Stimulated activated CD8-positive, alpha-beta memory T cell treated with anti-CD3 and anti-CD28 coated beads, Interleukin-12 subunit alpha, Interleukin-12 subunit beta, amount 100 ng/mL, for 1 hour (primary cell): ENCODE measurements around the gene RBCK1.
"Not testable (repeated sequence)": the region's sequence is repeated elsewhere in the genome, so short reads cannot be mapped to it uniquely, and the experiment has no call there.

Source experiments
- DNase-seq: peaks from one replicate; pipeline ENCODE4 v3.0.0-alpha.2; 2020; ENCODE audit warnings: low read depth

The RBCK1 gene

DNA sequence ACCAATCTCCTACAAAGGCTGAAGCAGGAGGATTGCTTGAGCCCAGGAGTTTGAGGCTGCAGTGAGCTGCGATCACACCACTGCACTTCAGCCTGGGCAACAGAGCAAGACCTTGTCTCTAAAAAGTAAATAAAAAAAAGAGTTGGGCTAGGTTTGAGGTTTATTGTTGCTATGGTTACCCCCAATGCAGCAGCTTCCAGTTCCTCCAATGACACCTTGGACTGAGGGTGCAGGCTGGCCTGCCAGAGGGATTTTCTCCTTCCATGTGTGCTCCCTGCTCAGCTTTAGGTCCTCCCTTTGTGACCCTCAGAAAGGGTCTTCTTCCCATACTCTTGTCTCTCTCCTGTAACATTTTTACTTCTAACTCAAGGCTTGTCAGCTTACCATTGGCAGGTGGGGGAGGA lies 64.8 kb downstream of the RBCK1 start:
- DNase-seq = no peak

GRCh38 chr20:474581-474980 lies 66.5 kb downstream of the RBCK1 start:
- no peak for DNase-seq

DNA sequence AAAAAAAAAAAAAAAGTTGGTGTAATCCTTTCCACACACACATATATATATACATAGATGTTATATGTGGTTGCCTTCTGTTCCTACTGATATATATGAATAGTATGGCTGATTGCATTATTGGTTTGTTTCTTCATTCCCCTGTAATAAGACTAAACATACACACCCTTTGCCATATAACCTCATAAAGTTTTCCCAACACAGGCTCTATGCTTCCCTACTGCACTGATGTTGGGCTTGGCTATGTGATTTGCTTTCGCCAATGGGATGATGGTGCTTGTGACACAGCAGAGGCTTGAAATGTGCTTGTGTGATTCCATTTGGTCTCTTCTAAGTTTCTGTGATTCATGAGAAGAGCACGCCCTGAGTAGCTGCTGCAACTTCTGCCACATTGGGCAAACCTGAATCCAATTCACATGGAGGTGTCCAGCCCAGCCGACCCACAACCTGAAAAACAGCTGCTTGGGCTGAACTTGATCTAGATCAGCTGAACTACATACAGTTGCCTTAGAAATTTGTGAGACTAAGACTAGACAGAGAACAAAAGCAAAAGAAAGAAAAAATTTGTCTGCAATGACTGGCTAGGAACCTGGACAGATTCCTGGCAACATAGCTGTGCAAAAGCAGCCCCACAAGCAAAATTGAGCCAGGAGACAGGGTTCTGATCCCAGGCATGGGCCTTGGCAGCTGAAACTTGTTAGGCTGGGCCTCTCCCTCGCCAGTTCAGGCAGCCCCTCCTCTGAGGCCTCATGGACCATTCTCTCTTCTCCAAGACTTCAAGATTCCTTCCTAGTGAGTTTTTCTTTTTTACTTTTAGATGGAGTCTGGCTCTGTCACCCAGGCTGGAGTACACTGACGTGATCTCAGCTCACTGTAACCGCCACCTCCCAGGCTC lies 67.6 kb downstream of the RBCK1 start:
- DNase-seq = no peak

DNA sequence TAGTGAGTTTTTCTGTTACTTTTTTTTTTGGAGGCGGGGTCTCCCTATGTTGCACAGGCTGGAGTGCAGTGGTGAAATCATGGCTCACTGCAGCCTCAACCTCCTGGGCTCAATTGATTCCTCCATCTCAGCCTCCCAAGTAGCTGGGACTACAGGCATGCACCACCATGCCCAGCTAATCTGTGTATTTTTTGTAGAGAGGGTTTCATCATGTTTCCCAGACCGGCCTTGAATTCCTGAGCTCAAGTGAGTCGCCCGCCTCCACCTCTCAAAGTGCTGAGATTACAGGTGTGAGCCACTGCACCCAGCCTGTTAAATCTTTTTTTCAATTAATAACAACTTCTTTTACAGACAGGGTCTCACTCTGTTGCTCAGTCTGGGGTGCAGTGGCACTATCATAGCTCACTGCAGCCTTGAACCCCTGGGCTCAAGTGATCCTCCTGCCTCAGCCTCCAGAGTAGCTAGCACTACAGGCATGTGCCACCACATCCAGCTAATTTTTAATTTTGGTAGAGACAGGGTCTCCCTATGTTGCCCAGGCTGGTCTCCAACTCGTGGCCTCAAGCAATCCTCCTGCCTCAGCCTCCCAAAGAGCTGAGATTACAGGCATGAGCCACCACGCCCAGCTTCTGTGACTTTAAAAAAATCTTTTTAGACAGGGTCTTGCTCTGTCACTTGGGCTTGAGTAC lies 68.6 kb downstream of the RBCK1 start:
- not testable (repeated sequence) for DNase-seq

- DNase-seq = no peak
Observed at GRCh38 chr20:478010-478948, 70.2 kb downstream of the RBCK1 start.

DNA sequence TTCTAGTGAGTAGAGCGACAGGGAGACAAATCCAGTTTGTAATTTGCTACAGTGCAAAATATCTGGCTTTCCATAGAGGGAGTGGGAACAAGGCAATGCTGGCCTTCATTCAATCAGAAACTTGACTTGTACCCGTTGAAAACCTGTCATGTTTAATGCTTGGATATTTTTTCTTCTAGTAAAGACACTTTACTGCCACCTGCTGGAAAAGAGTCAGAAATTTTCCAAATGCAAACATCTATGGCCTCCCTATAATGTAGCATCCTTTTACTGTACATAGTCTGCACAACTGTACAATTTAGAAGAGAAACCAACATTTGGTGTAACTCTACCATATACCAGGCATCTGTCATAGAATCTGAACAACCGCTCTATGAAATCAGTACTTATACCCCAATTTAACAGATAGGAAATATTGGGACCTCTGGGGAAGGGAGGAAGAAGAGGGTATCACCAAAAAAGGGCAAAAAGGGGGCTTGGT lies 70.9 kb downstream of the RBCK1 start:
- no peak for DNase-seq

- DNase-seq = no peak
Observed at GRCh38 chr20:479487-479886, 71.4 kb downstream of the RBCK1 start.

DNA sequence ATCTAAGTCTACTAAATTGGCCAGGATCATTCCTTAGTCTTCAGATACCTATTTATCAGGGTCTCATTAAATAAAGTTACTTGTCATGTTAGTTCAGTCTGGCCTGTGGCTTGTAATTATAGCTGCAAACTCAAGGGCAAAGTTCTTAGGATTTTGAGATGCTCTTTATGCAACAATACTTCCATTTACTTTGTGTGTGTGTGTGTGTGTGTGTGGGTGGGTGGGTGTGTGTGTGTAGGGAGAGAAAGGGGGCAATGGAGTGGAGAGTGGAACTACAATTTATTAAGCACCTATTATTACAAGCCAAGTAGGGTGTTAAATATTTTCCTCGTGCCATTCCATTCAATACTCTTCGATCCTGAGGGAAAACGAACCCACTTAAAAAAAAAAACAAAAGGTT lies 71.9 kb downstream of the RBCK1 start:
- no peak for DNase-seq

- DNase-seq = no peak
Observed at GRCh38 chr20:481167-481566, 73.1 kb downstream of the RBCK1 start.
